Left ventricle myocardium inferior (tissue), 1 donor: ENCODE measurements around the gene CCDC122. TPM values are rescaled to one million over a fixed set of nuclear protein-coding genes. Genes with fewer than 3 reads are reported as not detected.

Experiments used
- DNase-seq: peaks from one replicate; pipeline ENCODE4 v3.0.0-alpha.2; 2020
- H3K27ac ChIP-seq: fragments of 200-600 bp; replicated peaks from 2 replicates; pipeline ENCODE4 v1.8.0; 2021
- H3K27me3 ChIP-seq: fragments of 200-600 bp; 2 replicates; pipeline ENCODE4 v1.8.0; 2021; ENCODE audit warnings: low read depth
- H3K36me3 ChIP-seq: fragments of 200-600 bp; 2 replicates; pipeline ENCODE4 v1.8.0; 2021
- H3K4me1 ChIP-seq: fragments of 200-600 bp; 2 replicates; pipeline ENCODE4 v1.8.0; 2021
- H3K4me3 ChIP-seq: fragments of 200-600 bp; 2 replicates; pipeline ENCODE4 v1.8.0; 2021; ENCODE audit warnings: mild to moderate bottlenecking, moderate library complexity
- H3K9me3 ChIP-seq: fragments of 200-600 bp; replicated peaks from 2 replicates; pipeline ENCODE4 v1.8.0; 2021
- CTCF ChIP-seq: fragments of 200-600 bp; IDR thresholded peaks from 2 replicates; pipeline ENCODE4 v1.8.0; 2021; ENCODE audit warnings: antibody characterized with exemption, mild to moderate bottlenecking, borderline replicate concordance
- intact Hi-C: fragments of 100-400 bp; cut with micrococcal nuclease; formaldehyde crosslinking; loops from one replicate; pipeline ENCODE4 v1.11.0; 2022
- total RNA-seq: library from RNA; stranded (reverse); fragmentation: NEBNext Ultra II Directional; extraction: Animal tissue kit (Norgen Biotek cat#: 25700); gene quantifications from one replicate; pipeline ENCODE4 v1.2.1, GENCODE V29; 2021
- donor health status: DM: no; HTN: yes; CAD: no; lungs with severe emphysema.

The CCDC122 gene
- total RNA-seq, 1 donor from 2014 or later: 2.0 TPM

- Histone ChIP-seq H3K4me1 (peaks cover 4% of the 10 kb centered on the region), H3K36me3 (no peaks in the 10 kb centered on the region), H3K4me3 (no peak overlapping the region), H3K9me3 (no peaks in the 10 kb centered on the region), H3K27me3 (no peaks in the 10 kb centered on the region), H3K27ac (no peak overlapping the region)
- intact Hi-C loops: loop anchor here (10.0 kb wide), 2 partner anchors 610 to 840 kb away; no protein-coding TSS in a partner anchor
- DNase-seq: no peak
- TF ChIP-seq CTCF: no peak
Measured at GRCh38 chr13:43805071-43805468, 74.5 kb downstream of the CCDC122 start.

GRCh38 chr13:43804461-43805070, 75.0 kb downstream of the CCDC122 start:
- DNase-seq: no peak
- Histone ChIP-seq H3K27me3 (no peaks in the 10 kb centered on the region), H3K36me3 (no peaks in the 10 kb centered on the region), H3K4me1 (peaks cover 4% of the 10 kb centered on the region), H3K4me3 (no peak overlapping the region), H3K27ac (no peak overlapping the region), H3K9me3 (no peaks in the 10 kb centered on the region)
- peak; percentile 66 for TF ChIP-seq CTCF
- intact Hi-C loops: loop anchor here (10.0 kb wide), 2 partner anchors 610 to 840 kb away; no protein-coding TSS in a partner anchor

GRCh38 chr13:43802511-43802910, 77.0 kb downstream of the CCDC122 start:
- no peak for DNase-seq
- no peak for TF ChIP-seq CTCF
- no peaks in the 10 kb centered on the region for H3K27me3 ChIP-seq
- intact Hi-C loops: loop anchor here (10.0 kb wide), 2 partner anchors 608 to 838 kb away; no protein-coding TSS in a partner anchor
- no peaks in the 10 kb centered on the region for H3K36me3 ChIP-seq
- no peaks in the 10 kb centered on the region for H3K9me3 ChIP-seq
- H3K27ac ChIP-seq: no peak overlapping the region
- H3K4me3 ChIP-seq: no peak overlapping the region
- peaks cover 4% of the 10 kb centered on the region for H3K4me1 ChIP-seq

- TF ChIP-seq CTCF: no peak
- Histone ChIP-seq H3K36me3 (no peaks in the 10 kb centered on the region), H3K9me3 (no peaks in the 10 kb centered on the region), H3K27me3 (no peaks in the 10 kb centered on the region), H3K27ac (no peak overlapping the region), H3K4me3 (no peak overlapping the region), H3K4me1 (peaks cover 4% of the 10 kb centered on the region)
- no peak for DNase-seq
- intact Hi-C loops: loop anchor here (10.0 kb wide), 2 partner anchors 606 to 836 kb away; no protein-coding TSS in a partner anchor
Measured at GRCh38 chr13:43800828-43801227, 78.7 kb downstream of the CCDC122 start.

- TF ChIP-seq CTCF: no peak
- DNase-seq: no peak
- Histone ChIP-seq H3K36me3 (no peaks in the 10 kb centered on the region), H3K4me3 (no peak overlapping the region), H3K4me1 (peaks cover 4% of the 10 kb centered on the region), H3K27me3 (no peaks in the 10 kb centered on the region), H3K27ac (no peak overlapping the region), H3K9me3 (no peaks in the 10 kb centered on the region)
- intact Hi-C loops: loop anchor here (10.0 kb wide), 1 partner anchor 714 kb away; no protein-coding TSS in a partner anchor
Measured at GRCh38 chr13:43799191-43799590, 80.3 kb downstream of the CCDC122 start.
